Spleen (tissue), 7 donors: ENCODE data around the gene E2F8.

ENCODE experiments used
- CTCF ChIP-seq, 11 experiments: fragments of 200-600 bp in 7 of 11; fragments of 450-650 bp in 4 of 11; sonication (generic) in 4 of 11; IDR thresholded peaks in 8 of 11; conservative IDR thresholded peaks in 3 of 11; 1 replicate in 7 of 11; 2 replicates in 4 of 11; pipeline versions ENCODE4 v1.4.0 to v1.8.0; 2016 to 2021; ENCODE audit warnings: antibody characterized with exemption in 11 of 11, inconsistent platforms in 4 of 11, mild to moderate bottlenecking in 1 of 11
- POLR2A ChIP-seq, 3 donors: fragments of 450-650 bp; IDR thresholded peaks; one replicate each; pipeline ENCODE4 v1.5.1; 2017; ENCODE audit warnings: antibody characterized with exemption in 3 of 3, mild to moderate bottlenecking in 1 of 3
- POLR2AphosphoS5 ChIP-seq, 3 donors: sonication (generic); formaldehyde crosslinking; IDR thresholded peaks; one replicate each; pipeline ENCODE4 v1.5.1; 2017; ENCODE audit warnings: antibody characterized with exemption in 3 of 3
- donor health status: DM: no; HTN: no; CAD: no; lungs with moderate emphysema.
- donor health status: DM: no; HTN: no; CAD: no.
- donor health status: DM: no; HTN: no; CAD: no.

DNA sequence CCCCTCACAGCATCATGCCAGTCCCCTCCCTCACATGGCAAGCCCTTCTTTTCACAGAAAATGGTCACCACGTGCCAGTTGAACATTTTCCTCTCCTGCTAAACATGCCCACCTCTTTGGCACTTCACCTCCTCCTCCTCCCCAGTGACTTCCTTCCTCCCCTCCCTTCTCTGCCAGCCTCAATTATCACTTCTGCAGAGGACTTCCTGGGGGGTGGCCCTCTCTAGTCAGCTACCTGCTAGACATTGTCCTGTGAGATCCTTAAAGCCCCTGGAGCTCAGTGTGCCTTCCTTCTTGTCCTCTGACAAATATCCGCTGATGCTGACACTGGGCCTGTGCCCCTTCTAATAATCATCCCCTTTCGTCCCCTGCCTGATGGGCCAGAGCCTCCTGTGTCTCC lies 43.2 kb upstream of the E2F8 start:
- TF ChIP-seq POLR2A (IDR thresholded peaks at IDR 0.05) (no peak), CTCF (IDR thresholded peaks at IDR 0.05 in 8 of 11, conservative IDR thresholded peaks at IDR 0.05 in 3 of 11) (no peak), POLR2AphosphoS5 (IDR thresholded peaks at IDR 0.05) (no peak)
